HEK293T (cell line): Measurements from ENCODE around the gene PTPRQ.

Experiments
- ARNT ChIP-seq: fragments of 450-650 bp; IDR thresholded peaks from 2 replicates; pipeline ENCODE4 v1.6.1; 2017; ENCODE audit warnings: mild to moderate bottlenecking
- BHLHE40 ChIP-seq: fragments of 450-650 bp; IDR thresholded peaks from 2 replicates; pipeline ENCODE4 v1.6.1; 2016; ENCODE audit warnings: mild to moderate bottlenecking, moderate library complexity, borderline replicate concordance
- CTBP1 ChIP-seq: fragments of 450-650 bp; IDR thresholded peaks from 2 replicates; pipeline ENCODE4 v1.6.1; 2016; ENCODE audit warnings: borderline replicate concordance
- FOXA1 ChIP-seq: fragments of 450-650 bp; IDR thresholded peaks from 2 replicates; pipeline ENCODE4 v1.6.1; 2016; ENCODE audit warnings: mild to moderate bottlenecking
- FOXK2 ChIP-seq: fragments of 450-650 bp; IDR thresholded peaks from 2 replicates; pipeline ENCODE4 v1.6.1; 2016; ENCODE audit warnings: mild to moderate bottlenecking
- FOXM1 ChIP-seq: fragments of 450-650 bp; IDR thresholded peaks from 2 replicates; pipeline ENCODE4 v1.6.1; 2017; ENCODE audit warnings: mild to moderate bottlenecking, borderline replicate concordance
- HDGF ChIP-seq: fragments of 450-650 bp; IDR thresholded peaks from 2 replicates; pipeline ENCODE4 v1.6.1; 2017; ENCODE audit warnings: antibody characterized with exemption, borderline replicate concordance
- NFRKB ChIP-seq: fragments of 450-650 bp; IDR thresholded peaks from 2 replicates; pipeline ENCODE4 v1.6.1; 2016; ENCODE audit warnings: mild to moderate bottlenecking, moderate library complexity
- SP1 ChIP-seq: fragments of 450-650 bp; IDR thresholded peaks from 2 replicates; pipeline ENCODE4 v1.6.1; 2017
- TARDBP ChIP-seq: fragments of 450-650 bp; IDR thresholded peaks from 2 replicates; pipeline ENCODE4 v1.6.1; 2016
- ZNF384 ChIP-seq: fragments of 450-650 bp; IDR thresholded peaks from 2 replicates; pipeline ENCODE4 v1.6.1; 2016

- TF ChIP-seq FOXK2: no peak
- TF ChIP-seq NFRKB: no peak
- no peak for TF ChIP-seq HDGF
- no peak for TF ChIP-seq SP1
- TF ChIP-seq TARDBP: no peak
- no peak for TF ChIP-seq ARNT
- TF ChIP-seq BHLHE40: no peak
- TF ChIP-seq CTBP1: no peak
- TF ChIP-seq FOXA1: no peak
- no peak for TF ChIP-seq ZNF384
- TF ChIP-seq FOXM1: no peak
These were observed 232.8 kb downstream of the PTPRQ start for GRCh38 chr12:80676856-80677255.
